Hippocampal formation (tissue), 2 donors: Measurements from ENCODE around the gene ZNF611.
"Not testable (repeated sequence)": the region's sequence is repeated elsewhere in the genome, so short reads cannot be mapped to it uniquely, and the experiment has no call there.

Experiments
- DNase-seq, 2 donors: peaks; one replicate each; lab custom pipeline; 2025; lab: John Stamatoyannopoulos, UW

ZNF611 gene

GRCh38 chr19:52681216-52681615, 53.6 kb downstream of the ZNF611 start:
- DNase-seq: not testable (repeated sequence)

DNA sequence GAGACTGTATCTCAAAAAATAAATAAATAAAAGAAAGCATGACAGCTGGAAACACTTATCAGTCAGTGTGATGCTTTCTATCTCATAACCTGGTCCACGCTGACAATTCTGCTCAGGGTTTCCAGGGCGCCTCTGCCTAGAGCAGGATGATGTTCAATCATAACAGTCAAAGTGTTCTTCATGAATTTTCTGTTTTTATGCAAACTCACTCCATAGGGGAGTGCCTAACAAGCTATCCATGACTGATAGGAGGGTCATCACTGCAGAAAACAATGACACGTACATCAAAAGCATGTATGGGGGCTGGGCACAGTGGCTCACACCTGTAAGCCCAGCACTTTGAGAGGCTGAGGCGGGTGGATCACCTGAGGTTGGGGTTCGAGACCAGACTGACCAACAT, 55.2 kb downstream of the ZNF611 start:
- DNase-seq: no peak

- DNase-seq: not testable (repeated sequence)
These were observed 59.6 kb downstream of the ZNF611 start for GRCh38 chr19:52675239-52675638.

DNA sequence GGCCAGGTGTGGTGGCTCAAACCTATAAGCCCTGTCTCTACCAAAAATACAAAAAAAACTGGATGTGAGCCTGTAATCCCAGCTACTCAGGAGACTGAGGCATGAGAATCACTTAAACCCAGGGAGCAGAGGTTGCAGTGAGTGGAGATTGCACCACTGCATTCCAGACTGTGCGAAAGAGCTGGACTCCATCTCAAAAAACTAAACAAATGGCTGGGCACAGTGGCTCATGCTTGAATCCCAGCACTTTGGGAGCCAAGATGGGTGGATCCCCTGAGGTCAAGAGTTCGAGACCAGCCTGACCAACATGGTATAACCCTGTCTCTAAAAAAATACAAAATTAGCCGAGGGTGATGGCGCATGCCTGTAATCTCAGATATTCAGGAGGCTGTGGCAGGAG, 61.8 kb downstream of the ZNF611 start:
- DNase-seq: no peak

DNA sequence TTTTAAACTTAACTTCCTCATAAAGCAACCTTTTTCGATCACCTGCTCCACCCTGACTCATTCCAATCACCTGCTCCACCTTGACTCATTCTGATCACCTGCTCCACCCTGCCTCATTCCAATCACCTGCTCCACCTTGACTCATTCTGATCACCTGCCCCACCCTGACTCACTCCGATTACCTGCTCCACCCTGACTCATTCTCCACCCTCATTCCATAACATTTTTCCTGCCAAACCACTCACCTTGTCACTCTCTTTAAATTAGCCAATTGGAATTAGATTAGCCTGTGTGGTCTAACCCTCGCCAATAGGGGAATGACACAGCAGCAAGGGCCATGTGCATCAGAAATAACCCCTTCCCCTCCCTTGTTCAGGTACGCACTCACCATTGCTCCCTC, 64.8 kb downstream of the ZNF611 start:
- no peak for DNase-seq

GRCh38 chr19:52669586-52669985, 65.3 kb downstream of the ZNF611 start:
- no peak for DNase-seq

- no peak for DNase-seq
These were observed 66.9 kb downstream of the ZNF611 start for GRCh38 chr19:52667972-52668371.

- no peak for DNase-seq
These were observed 68.3 kb downstream of the ZNF611 start for GRCh38 chr19:52666506-52666905.

GRCh38 chr19:52665529-52665928, 69.3 kb downstream of the ZNF611 start:
- DNase-seq: no peak

DNA sequence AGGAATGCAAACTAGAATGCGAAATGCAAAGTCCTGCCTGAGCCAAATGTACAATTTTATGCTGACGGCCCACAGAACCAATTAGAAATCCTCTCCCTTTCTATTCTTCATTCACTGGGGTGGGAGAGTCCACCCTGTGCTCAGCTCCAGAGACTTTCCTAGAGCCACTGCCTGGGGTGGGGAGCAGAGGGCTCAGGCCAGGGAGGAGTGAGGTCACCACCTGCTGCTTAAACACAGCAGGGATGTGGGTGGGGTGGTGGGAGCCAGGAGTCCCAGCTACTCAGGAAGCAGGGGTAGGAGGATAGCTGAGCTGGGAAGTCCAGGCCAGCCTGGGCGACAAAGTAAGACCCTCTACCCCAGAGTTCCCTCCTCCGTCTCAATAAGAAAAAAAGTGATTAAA, 69.8 kb downstream of the ZNF611 start:
- DNase-seq: no peak

DNA sequence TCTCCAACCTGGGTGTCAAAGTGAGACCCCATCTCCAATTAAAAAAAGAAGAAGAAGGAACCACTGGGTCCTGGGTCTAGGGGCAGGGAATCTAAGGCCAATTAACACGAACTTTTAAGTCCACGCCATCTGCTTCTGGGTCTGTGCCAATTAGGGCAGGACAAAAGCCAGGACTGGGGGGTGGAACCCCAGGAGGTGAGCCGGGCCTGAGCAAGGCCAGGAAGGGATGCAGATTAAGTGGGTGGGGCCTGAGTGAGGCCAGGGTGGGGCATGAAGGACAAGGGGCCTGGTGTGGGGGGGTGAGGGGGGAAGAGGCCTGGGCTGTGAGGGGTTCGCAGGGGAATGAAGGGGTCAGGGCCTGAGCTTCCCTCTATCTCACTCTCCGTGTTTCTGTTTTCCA, 70.4 kb downstream of the ZNF611 start:
- no peak for DNase-seq

DNA sequence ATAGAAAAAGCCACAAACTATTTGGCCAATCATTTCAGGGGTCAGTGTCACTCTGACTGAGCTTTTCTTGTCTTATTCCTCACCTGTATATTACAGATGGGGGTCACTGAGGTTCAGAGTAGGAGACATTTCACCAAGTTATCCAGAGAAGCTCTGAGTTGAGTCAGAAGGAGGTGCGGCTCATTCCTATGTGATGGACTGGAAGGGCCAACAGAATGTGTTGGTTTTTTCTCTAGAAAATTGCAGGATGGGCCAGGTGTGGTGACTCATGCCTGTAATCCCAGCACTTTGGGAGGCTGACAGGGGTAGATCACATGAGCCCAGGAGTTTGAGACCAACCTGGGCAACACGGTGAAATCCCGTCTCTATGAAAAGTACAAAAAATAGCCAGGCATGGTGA, 72.2 kb downstream of the ZNF611 start:
- no peak for DNase-seq

GRCh38 chr19:52660981-52661380, 73.9 kb downstream of the ZNF611 start:
- no peak for DNase-seq

GRCh38 chr19:52659013-52659412, 75.8 kb downstream of the ZNF611 start:
- no peak for DNase-seq

DNA sequence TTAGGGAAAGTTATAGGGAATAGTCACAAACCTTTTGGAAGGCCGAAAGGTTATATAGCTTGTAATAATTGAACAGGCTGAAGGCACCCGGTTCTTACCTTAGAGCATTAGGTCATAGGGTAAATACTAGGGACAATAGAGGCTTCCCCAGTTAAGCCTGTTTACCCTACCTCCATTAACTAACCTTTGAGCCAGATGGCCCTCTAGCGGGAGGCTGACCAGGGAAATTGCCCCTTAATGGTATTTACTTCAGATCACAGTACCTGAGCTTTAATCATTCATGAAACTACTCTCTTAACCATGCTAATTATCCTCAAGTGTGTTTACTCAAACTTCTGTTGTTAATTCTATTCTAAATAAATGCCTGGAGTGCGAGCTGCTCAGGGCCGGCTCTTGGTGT, 76.2 kb downstream of the ZNF611 start:
- no peak for DNase-seq

- no peak for DNase-seq
These were observed 81.7 kb downstream of the ZNF611 start for GRCh38 chr19:52653161-52653560.
